Measurements from ENCODE around the gene CRTC2.

Gene CRTC2

GRCh38 chr1:153933955-153934354 lies 24.5 kb downstream of the CRTC2 start:
- DNase-seq = no peak
- H3K14ac ChIP-seq (ENCODE audit: low read length in 2 of 2) = no peak overlapping the region
- H2BK120ac ChIP-seq (ENCODE audit: low read depth, low read length) = no peak overlapping the region
- peaks cover 13% of the 10 kb centered on the region for H3K79me1 ChIP-seq (replicated peaks; ENCODE audit: low read length, poor library complexity, severe bottlenecking)
- no peaks in the 10 kb centered on the region for H3K27me3 ChIP-seq (ENCODE audit: control insufficient read depth in 1 of 2, insufficient read depth in 1 of 2, low read length in 2 of 2)
- no peak overlapping the region for H2AK5ac ChIP-seq (ENCODE audit: low read length, severe bottlenecking)
- no peak overlapping the region for H3K4me2 ChIP-seq (ENCODE audit: low read length, poor library complexity, severe bottlenecking)
- no peaks in the 10 kb centered on the region for H3K9me3 ChIP-seq (ENCODE audit: control insufficient read depth, low read length)
- H3K36me3 ChIP-seq (ENCODE audit: control insufficient read depth in 1 of 2, insufficient read depth in 2 of 2, low read depth in 1 of 2, low read length in 2 of 2) = peaks cover 77 to 78% of the 10 kb centered on the region in 2 experiments
- WGBS = 97% methylated on average over 10 of the region's 11 CpGs
- H2BK5ac ChIP-seq (ENCODE audit: low read depth, low read length, poor library complexity, severe bottlenecking) = no peak overlapping the region
- H4K8ac ChIP-seq (ENCODE audit: low read length) = no peak overlapping the region
- no peak overlapping the region for H2AFZ ChIP-seq (ENCODE audit: low read depth, low read length)
- no peak overlapping the region for H3K18ac ChIP-seq (ENCODE audit: low read depth in 1 of 2, low read length in 2 of 2)
- H3K4ac ChIP-seq (ENCODE audit: low read depth in 1 of 2, low read length in 2 of 2) = no peak overlapping the region
- H3K27ac ChIP-seq (ENCODE audit: low read length, poor library complexity, severe bottlenecking) = no peak overlapping the region
- H2BK15ac ChIP-seq (ENCODE audit: low read depth, poor library complexity, severe bottlenecking) = no peak overlapping the region
- H3K9ac ChIP-seq (ENCODE audit: low read length) = no peak overlapping the region
- peaks cover 1% of the 10 kb centered on the region for H3K4me1 ChIP-seq (ENCODE audit: control insufficient read depth, insufficient read depth, low read depth, low read length)
- no peak overlapping the region for H3K4me3 ChIP-seq (ENCODE audit: insufficient read depth in 1 of 2, low read depth in 1 of 2, low read length in 2 of 2)
- no peak overlapping the region for H3K23ac ChIP-seq (ENCODE audit: low read length in 2 of 2)
- no peak overlapping the region for H4K91ac ChIP-seq (ENCODE audit: low read length)
- H2BK12ac ChIP-seq (ENCODE audit: low read length in 2 of 2) = no peak overlapping the region

GRCh38 chr1:153933430-153933829 lies 25.0 kb downstream of the CRTC2 start:
- no peak overlapping the region for H2AK5ac ChIP-seq (ENCODE audit: low read length, severe bottlenecking)
- no peaks in the 10 kb centered on the region for H3K27me3 ChIP-seq (ENCODE audit: control insufficient read depth in 1 of 2, insufficient read depth in 1 of 2, low read length in 2 of 2)
- DNase-seq = no peak
- no peak overlapping the region for H3K4ac ChIP-seq (ENCODE audit: low read depth in 1 of 2, low read length in 2 of 2)
- H2BK120ac ChIP-seq (ENCODE audit: low read depth, low read length) = no peak overlapping the region
- no peak overlapping the region for H3K14ac ChIP-seq (ENCODE audit: low read length in 2 of 2)
- H3K4me3 ChIP-seq (ENCODE audit: insufficient read depth in 1 of 2, low read depth in 1 of 2, low read length in 2 of 2) = no peak overlapping the region
- no peak overlapping the region for H3K23ac ChIP-seq (ENCODE audit: low read length in 2 of 2)
- no peak overlapping the region for H3K27ac ChIP-seq (ENCODE audit: low read length, poor library complexity, severe bottlenecking)
- no peak overlapping the region for H4K91ac ChIP-seq (ENCODE audit: low read length)
- H3K4me1 ChIP-seq (ENCODE audit: control insufficient read depth, insufficient read depth, low read depth, low read length) = peaks cover 1% of the 10 kb centered on the region
- no peak overlapping the region for H2BK15ac ChIP-seq (ENCODE audit: low read depth, poor library complexity, severe bottlenecking)
- no peak overlapping the region for H2BK12ac ChIP-seq (ENCODE audit: low read length in 2 of 2)
- H3K9ac ChIP-seq (ENCODE audit: low read length) = no peak overlapping the region
- peaks cover 74 to 77% of the 10 kb centered on the region in 2 experiments for H3K36me3 ChIP-seq (ENCODE audit: control insufficient read depth in 1 of 2, insufficient read depth in 2 of 2, low read depth in 1 of 2, low read length in 2 of 2)
- no peak overlapping the region for H3K4me2 ChIP-seq (ENCODE audit: low read length, poor library complexity, severe bottlenecking)
- no peak overlapping the region for H2AFZ ChIP-seq (ENCODE audit: low read depth, low read length)
- no peaks in the 10 kb centered on the region for H3K9me3 ChIP-seq (ENCODE audit: control insufficient read depth, low read length)
- peaks cover 13% of the 10 kb centered on the region for H3K79me1 ChIP-seq (replicated peaks; ENCODE audit: low read length, poor library complexity, severe bottlenecking)
- WGBS = 96% methylated on average over 11 of the region's 14 CpGs
- no peak overlapping the region for H3K18ac ChIP-seq (ENCODE audit: low read depth in 1 of 2, low read length in 2 of 2)
- H2BK5ac ChIP-seq (ENCODE audit: low read depth, low read length, poor library complexity, severe bottlenecking) = no peak overlapping the region
- no peak overlapping the region for H4K8ac ChIP-seq (ENCODE audit: low read length)

DNA sequence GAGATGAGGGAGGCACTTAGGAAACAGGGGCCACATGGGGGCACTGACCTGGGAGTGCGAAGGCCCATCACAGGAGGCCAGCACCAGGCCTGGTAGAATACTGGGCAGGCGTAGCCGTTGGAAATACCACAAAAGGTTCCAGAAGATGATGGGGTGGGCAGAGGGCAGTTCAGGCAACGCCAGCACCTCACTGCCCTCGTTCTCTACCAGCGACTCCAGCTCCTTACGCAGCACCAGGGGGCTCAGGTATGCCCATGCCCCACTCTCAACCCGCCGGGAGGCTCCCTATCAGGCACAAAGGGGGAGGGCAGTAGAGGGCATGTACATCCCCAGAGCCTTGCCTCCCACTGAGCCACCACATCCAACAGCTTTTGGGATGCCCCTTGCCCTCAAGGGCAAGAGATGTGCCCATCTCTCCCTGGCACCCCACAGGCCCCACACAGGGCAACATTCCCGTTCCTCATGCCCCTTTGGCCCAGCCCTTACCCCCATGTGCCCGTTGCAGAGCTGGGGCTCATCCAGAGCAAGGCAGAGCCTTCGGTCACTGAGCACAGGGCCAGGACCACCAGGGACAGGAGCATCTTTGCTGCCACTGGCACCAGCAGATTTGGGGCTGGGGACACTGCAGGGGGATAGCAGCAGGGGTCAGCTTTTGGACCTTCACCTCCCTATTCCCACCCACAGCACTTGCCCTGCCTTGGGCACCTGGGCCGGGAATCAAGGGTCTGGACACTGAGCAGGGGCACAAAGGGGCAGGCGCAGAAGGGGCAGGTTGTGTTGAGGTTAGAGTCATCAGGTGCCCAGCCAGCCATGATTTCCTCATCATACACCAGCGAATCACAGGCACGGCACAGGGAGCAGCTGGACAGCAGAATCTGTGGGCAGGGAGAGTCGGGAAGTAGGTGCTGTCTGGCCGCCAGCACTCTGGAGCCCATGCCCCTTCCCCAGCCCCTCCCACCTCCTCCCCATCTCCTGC lies 26.0 kb downstream of the CRTC2 start:
- Histone ChIP-seq H3K9ac (ENCODE audit: low read length) (no peak overlapping the region), H3K9me3 (ENCODE audit: control insufficient read depth, low read length) (no peaks in the 10 kb centered on the region), H3K14ac (ENCODE audit: low read length in 2 of 2) (no peak overlapping the region), H3K4me1 (ENCODE audit: control insufficient read depth, insufficient read depth, low read depth, low read length) (peaks cover 1% of the 10 kb centered on the region), H3K4me2 (ENCODE audit: low read length, poor library complexity, severe bottlenecking) (no peak overlapping the region), H4K8ac (ENCODE audit: low read length) (no peak overlapping the region), H2BK5ac (ENCODE audit: low read depth, low read length, poor library complexity, severe bottlenecking) (no peak overlapping the region), H3K4me3 (ENCODE audit: insufficient read depth in 1 of 2, low read depth in 1 of 2, low read length in 2 of 2) (no peak overlapping the region), H2BK120ac (ENCODE audit: low read depth, low read length) (no peak overlapping the region), H3K36me3 (ENCODE audit: control insufficient read depth in 1 of 2, insufficient read depth in 2 of 2, low read depth in 1 of 2, low read length in 2 of 2) (peaks cover 69 to 72% of the 10 kb centered on the region in 2 experiments), H3K27ac (ENCODE audit: low read length, poor library complexity, severe bottlenecking) (no peak overlapping the region), H3K79me1 (replicated peaks; ENCODE audit: low read length, poor library complexity, severe bottlenecking) (peaks cover 9% of the 10 kb centered on the region), H2BK15ac (ENCODE audit: low read depth, poor library complexity, severe bottlenecking) (no peak overlapping the region), H2BK12ac (ENCODE audit: low read length in 2 of 2) (no peak overlapping the region), H4K91ac (ENCODE audit: low read length) (no peak overlapping the region), H3K27me3 (ENCODE audit: control insufficient read depth in 1 of 2, insufficient read depth in 1 of 2, low read length in 2 of 2) (no peaks in the 10 kb centered on the region), H3K23ac (ENCODE audit: low read length in 2 of 2) (no peak overlapping the region), H3K4ac (ENCODE audit: low read depth in 1 of 2, low read length in 2 of 2) (no peak overlapping the region), H2AFZ (ENCODE audit: low read depth, low read length) (no peak overlapping the region), H2AK5ac (ENCODE audit: low read length, severe bottlenecking) (no peak overlapping the region), H3K18ac (ENCODE audit: low read depth in 1 of 2, low read length in 2 of 2) (no peak overlapping the region)
- 98% methylated on average over 16 of the region's 18 CpGs for WGBS
- no peak for DNase-seq

DNA sequence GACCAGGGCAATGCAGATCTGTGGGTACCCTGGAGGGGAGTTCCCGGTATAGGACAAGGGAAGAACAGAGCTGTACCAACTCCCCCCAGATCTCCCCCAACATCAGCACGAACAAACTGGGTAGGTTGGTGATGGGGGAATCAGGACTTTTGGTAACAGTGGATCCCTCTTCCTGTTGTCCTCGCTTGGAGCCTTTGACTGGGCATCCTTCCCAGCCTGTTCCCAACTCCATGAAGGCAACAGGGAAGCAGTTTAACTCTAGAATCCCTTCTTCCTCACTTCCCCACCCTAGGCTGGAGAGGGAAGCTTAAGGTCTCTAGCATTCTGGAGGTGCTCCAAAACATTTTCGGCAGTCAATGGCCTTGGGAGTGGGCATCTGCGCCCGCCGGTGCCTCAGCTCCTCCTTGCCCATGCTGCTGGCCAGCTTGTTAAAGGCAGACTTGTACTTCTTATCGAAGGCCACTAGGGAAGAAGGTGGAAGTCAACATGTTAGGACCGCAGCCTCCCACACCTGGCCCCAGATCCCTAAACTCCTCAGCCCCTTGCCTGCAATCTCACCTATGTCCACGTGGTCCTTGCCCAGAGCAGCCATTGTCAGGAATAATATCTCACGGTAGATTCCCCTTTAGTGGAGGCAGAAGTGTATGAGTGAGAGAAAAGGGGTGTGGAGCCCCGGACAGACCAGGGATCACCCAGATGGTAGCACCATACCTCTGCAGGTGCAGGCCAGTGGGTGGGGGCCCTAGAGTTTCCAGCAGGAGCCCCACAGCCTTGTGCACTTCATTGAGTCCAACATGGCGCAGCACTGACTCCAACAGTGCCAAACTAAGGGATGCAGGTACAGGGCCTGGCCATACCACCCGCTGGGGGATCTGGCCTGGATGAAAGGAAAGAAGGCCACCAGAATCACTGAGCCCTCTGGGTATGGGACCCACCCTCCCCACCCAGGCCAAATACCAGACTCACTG lies 28.1 kb downstream of the CRTC2 start:
- no peak overlapping the region for H3K4me3 ChIP-seq (ENCODE audit: insufficient read depth in 1 of 2, low read depth in 1 of 2, low read length in 2 of 2)
- no peak overlapping the region for H2BK15ac ChIP-seq (ENCODE audit: low read depth, poor library complexity, severe bottlenecking)
- WGBS = 96% methylated on average over 11 of the region's 14 CpGs

More for the DNA sequence above, 28.1 kb downstream of the CRTC2 start:
- peak overlapping the region; percentile 4 for H4K8ac ChIP-seq (ENCODE audit: low read length)
- H3K27ac ChIP-seq (ENCODE audit: low read length, poor library complexity, severe bottlenecking) = no peak overlapping the region
- no peak for DNase-seq
- H2BK12ac ChIP-seq (ENCODE audit: low read length in 2 of 2) = no peak overlapping the region
- H3K18ac ChIP-seq (ENCODE audit: low read depth in 1 of 2, low read length in 2 of 2) = no peak overlapping the region
- H2AK5ac ChIP-seq (ENCODE audit: low read length, severe bottlenecking) = no peak overlapping the region
- H3K36me3 ChIP-seq (ENCODE audit: control insufficient read depth in 1 of 2, insufficient read depth in 2 of 2, low read depth in 1 of 2, low read length in 2 of 2) = peaks cover 48 to 53% of the 10 kb centered on the region in 2 experiments
- no peak overlapping the region for H2AFZ ChIP-seq (ENCODE audit: low read depth, low read length)
- H2BK120ac ChIP-seq (ENCODE audit: low read depth, low read length) = no peak overlapping the region
- no peak overlapping the region for H3K4ac ChIP-seq (ENCODE audit: low read depth in 1 of 2, low read length in 2 of 2)
- H3K23ac ChIP-seq (ENCODE audit: low read length in 2 of 2) = no peak overlapping the region
- no peak overlapping the region for H3K4me2 ChIP-seq (ENCODE audit: low read length, poor library complexity, severe bottlenecking)
- no peak overlapping the region for H3K9ac ChIP-seq (ENCODE audit: low read length)
- H3K27me3 ChIP-seq (ENCODE audit: control insufficient read depth in 1 of 2, insufficient read depth in 1 of 2, low read length in 2 of 2) = no peaks in the 10 kb centered on the region
- H2BK5ac ChIP-seq (ENCODE audit: low read depth, low read length, poor library complexity, severe bottlenecking) = no peak overlapping the region
- H4K91ac ChIP-seq (ENCODE audit: low read length) = peak overlapping the region; percentile 10
- H3K9me3 ChIP-seq (ENCODE audit: control insufficient read depth, low read length) = no peaks in the 10 kb centered on the region
- no peaks in the 10 kb centered on the region for H3K4me1 ChIP-seq (ENCODE audit: control insufficient read depth, insufficient read depth, low read depth, low read length)
- peaks cover 5% of the 10 kb centered on the region for H3K79me1 ChIP-seq (replicated peaks; ENCODE audit: low read length, poor library complexity, severe bottlenecking)
- H3K14ac ChIP-seq (ENCODE audit: low read length in 2 of 2) = no peak overlapping the region
